GM19468 (cell line): ENCODE data around the gene PGC.

Source experiments
- ATAC-seq: cut with Tn5 transposase; IDR thresholded peaks from one replicate; pipeline ENCODE4 v1.9.1; 2021; ENCODE audit warnings: mild to moderate bottlenecking, moderate library complexity, moderate number of reproducible peaks; ENCODE audit not compliant: unreplicated experiment; ENCODE audit errors: extremely low read depth

PGC gene

DNA sequence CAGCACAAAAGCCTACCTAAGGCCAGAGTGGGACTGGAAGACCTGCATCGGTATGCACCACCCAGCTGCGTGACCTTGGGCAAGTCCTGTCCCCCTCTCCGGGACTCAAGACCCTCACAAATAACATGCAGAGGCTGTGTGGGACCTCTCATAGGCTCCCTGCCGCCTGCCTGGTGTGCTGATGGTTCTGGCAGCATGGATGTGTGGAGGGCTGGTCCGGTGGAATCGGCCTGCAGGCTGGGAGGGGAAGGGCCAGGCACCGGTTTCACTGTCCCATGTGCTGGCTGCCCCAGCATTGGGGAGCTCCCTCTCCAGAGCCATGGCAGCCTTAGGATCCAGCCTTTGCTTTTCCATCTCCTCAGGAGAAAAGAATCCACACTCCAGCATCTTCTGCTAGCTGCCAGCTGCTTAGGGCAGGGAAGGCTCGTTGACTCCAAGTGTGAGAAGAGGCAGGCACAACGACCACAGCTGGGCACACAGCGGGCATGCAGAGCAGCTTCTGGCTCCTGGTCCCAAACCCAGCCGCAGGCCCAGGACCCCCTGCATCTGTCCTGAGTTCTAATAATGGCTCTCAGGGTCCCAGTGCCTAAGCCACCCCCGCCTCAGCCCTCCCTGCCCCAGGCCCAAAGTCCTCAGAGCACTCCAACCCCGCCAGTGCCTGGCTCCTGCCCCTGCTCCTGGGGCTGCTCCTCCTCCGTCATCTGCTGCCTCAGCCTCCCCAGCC, 44.3 kb downstream of the PGC start:
- no peak for ATAC-seq

DNA sequence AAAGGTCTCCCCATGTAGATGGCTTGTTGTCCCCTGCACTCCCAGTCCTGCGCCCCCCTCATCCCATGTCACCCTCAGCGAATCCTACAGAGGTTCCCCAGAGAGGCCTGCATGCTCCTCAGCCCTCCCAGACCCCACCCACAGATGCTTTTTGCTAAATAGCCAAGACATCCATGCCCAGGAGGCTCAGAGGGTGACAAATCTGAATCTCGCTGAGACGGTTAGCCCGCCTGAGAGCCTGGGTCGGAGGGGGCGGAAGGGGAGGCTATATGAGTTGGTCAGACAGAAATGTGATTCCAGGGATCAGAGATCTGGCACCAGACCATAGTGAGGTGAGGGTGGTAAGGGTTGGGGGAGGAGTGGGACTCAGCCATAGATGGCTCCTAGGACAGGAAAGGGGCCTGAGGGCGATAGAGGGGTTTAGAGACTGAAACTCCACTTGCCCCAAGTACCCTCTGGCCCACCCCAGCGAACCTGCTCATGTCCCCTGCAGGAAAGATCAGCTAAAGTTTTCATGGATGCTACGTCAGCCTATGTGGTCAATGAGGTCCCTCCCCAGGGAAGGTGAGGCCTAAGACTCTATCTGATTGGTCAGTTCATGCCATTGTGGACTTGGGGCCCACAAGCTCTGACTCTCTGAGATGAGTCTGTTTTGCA, 45.0 kb downstream of the PGC start:
- ATAC-seq, result no peak

DNA sequence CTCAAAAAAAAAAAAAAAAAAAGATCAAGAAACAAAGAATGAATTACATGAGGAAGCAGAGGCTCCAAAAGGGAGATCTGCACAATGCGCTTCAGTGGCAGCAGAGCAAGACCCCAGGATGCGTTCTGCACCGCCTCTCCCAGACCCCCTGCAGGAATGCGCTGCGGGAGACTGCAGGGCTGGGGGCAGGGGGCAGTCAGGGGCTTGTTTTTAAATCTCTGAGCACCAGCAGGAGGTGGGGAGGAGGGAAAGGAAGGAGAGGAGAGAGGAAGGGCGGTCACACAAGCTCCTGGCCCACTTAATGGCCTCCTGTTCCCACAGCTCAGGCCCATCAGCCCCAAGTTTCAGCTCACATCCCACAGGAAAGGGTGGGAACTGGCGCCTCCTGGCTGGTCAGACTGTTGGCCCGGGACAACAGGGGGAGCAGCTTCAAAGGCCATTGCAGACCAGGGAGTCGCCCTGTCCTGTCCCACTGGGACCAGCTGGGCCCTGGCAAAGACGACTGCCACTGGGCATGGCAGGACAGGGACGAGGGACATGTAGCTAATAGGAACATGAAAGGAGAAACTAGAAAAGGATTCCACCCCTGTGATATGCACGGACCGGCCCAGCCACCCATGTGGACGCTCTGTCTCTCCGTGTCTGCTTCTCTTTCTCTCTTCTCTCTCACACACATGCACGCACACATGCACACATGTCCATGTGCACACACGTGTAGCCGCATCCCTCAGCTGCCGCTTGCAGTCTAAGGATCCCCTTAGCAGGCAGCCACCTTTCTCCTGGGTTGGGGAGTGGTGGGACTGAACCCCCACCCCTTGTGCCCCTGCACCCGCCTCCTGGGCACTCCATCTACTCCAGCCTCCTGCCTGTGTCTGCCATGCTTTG, 46.5 kb downstream of the PGC start:
- ATAC-seq, result no peak

DNA sequence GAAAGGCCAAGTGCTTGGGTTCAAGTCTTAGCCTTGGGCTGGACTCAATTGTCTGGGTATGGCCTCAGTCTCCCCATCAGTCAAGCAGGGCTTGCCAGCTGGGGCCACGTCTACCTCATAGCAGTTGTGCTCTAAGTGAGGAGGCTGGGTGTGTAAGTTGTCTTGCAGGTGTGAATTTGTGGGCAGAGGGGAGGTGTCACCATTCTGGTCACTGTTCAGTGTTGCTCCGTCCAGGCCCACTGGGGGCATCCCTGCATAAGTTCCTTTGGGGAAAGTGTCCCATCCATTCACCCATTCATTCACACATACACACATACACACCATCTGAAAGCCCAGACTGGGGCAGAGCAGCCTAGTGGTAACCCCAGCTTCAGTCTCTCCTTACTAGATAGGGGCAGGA, 48.1 kb downstream of the PGC start:
- no peak for ATAC-seq

DNA sequence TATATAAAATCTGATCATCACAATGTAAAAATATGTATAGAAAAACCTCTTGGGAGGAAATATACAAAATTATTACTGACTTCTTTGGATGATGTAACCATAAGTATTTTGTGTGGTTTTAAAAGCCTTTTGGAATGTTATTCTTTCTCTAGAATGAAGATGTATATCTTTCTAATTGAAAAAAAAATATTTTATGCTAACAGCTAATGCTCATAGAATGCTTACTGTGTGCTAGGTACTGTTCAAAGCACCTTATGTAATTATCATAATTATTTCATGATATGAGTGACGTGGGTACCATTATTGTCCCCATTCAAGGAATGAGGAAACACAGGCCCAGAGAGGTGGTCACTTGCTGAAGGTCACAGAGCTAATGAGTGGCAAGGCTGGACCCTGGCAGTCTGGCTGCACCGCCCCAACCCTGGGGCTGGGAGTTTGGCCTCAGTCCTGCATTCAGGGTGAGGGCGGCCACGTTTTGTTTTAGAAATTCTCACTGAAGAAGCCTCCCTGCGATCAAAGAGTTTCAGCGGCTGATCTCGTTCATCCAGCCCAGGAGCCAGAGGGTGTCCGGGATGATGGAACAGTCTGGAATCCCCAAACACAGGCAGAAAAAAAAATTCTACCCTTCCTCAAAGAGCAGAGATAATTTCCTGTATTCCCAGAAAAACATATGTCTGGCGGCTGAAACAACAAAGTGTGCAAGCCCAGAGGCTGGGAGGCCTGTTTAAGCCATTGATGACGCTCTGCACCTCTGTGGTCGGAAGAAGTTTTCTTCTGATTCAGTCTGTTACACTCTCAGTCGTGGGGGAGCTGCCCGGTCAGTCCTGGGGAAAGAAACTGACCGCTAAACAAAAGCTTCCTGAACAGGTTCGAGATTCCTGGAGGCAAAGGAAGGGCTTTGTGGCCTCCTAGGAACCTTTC, 49.1 kb downstream of the PGC start:
- ATAC-seq, result no peak

DNA sequence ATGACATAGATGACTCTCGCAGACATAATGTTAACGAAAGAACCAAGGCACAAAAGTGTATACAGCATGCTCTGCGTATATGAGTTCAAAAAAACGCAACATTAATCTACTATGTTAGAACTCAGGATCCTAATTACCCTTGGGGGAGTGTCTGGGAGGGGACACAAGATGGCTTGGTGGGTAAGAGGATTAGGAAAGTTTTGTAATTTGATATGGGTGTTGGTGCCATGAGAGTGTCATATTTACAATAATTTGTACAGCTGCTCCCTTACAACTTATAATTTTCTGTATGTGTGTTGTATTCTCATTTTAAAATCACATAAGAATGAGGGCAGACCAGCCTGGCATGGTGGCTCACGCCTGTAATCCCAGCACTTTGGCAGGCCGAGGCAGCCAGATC, 50.4 kb downstream of the PGC start:
- no peak for ATAC-seq

DNA sequence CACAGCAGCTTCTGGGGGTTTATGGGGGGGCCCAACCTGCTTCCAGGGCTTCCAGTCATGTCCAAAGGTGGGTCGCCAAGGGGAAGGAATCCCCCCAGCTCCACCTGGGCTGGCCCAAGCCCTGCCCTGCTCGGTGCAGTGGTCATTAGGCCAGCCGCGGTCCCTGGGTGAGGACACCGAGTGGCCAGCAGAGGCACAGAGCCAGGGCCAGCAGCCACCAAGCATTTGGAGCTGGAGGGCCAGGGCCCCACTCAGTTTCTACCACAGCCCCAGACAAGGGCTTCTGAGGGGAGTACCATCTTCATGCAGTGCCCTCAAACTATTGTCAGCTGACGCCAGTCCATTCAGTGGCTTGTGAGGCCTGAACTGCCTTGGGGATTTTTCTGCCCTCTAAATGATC, 51.4 kb downstream of the PGC start:
- ATAC-seq, result no peak

DNA sequence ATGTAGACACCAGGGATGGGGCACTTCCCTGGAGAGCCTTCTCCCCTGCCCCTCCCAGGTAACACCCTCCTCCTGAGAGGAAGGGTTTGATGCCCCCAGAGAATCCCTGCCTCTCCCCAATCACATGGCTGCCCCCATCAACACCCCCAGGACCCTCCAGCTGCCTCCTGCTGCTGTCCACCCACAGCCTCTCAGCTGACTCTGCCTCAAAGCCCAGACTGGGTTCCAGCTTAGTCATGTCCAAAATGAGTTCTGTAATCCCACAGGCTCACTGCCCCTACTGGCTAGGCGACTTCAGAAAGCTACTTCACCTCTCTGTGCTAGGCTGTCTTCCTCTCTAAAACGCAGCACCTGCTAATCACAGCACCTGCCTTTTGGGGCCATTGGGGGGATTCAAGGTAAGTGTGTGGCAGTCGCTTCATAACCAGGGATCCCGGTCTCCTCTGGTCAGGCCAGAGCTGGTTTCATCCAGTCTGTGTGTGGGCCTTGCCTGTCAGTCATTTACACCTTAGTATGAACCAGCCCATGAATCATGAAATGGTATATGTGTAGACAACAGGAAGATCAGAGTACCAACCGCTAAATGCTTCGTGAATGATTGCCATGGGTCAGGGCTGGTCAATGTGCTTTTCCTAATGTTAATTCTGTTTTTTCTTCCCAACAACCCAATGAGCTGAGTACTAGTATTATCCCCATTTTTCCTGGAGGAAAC, 52.2 kb downstream of the PGC start:
- ATAC-seq, result no peak

DNA sequence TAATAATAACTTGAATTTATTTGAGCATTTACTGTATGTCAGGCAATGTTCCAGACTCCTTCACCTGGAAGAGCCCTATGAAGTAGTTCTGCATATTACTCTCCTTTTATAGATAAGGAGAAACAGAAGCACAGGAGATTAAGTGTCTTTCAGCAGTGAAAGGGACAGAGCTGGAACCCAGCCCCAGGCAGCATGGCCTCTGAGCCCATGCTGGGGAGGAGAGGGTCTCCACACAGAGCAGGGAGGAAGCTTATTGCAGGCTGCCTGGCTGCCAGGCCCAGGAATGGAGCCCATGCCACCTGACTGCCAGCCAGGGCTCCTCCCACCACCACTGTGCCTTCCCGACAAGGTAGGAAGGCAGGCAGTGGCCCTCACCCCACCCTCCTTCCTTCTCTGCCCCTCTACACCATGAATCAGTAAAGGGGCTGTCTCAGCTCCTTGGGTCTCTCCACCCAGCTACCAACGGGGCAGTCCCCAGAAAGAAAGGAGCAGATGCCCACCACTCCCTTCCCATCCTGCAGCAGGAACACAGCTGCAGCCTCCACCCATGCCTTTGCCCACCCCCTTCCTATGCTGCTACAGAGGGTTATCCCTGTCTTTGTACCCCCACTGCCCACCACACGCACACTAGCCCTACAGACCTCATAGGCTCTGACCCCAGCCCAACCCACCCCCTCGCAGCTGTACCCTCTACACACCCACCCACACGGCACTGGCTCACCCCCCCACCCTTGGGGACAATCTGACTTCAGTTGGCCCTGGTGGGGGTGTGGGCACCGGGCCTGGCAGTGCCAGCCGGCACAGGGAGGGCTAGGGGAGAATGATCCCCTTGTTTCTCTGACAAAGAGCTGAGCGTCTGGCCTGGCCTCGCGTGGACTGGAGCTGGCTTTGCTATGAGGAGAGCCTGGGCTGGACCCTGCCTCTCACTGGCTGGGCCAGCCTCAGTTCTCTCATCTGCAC, 53.6 kb downstream of the PGC start:
- no peak for ATAC-seq

DNA sequence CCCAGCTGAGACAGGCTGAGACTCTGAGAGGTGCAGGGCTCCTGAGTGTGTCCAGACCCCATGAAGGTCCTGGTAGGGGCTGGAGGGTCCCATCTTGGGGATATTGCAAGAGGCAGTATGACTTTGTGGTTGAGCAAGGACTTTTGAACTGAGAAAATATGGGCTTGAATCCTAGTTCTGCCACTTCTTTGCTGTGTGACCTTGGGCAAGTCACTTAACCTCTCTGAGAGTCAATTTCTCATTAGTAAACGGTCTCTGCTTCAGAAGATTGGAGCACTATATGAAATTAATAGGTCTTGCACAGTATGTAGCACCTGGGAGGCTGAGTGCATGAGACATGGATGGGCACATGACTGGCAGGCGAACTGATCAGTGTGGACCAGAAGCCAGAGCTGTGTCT, 54.5 kb downstream of the PGC start:
- no peak for ATAC-seq

DNA sequence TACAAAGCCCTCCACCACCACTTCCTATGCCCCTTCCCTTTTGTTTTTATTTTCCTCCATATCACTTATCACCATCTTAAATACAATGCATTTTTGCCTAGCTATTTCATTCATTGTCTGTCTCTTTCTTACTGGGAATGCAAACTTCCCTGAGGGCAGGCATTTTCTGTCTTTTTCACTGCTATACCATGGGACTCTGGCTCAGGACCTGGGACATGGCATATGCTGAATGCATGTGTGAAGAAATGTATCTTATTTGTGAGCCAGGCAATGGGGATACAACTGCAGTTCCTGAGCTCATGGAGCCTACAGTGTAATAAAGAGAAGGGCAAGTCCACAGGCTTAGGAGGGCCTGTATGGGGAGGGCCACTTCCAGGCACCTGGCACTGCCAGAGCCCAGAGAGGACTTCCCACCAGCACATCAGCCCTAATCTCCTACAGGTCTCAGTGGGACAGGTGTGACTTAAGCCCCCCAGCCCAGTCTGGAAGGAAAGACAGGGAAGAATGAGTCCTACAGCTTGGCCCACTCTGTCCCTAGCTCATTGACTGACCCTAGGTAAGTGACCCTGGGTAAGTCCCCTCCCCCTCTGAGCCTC, 55.0 kb downstream of the PGC start:
- no peak for ATAC-seq

DNA sequence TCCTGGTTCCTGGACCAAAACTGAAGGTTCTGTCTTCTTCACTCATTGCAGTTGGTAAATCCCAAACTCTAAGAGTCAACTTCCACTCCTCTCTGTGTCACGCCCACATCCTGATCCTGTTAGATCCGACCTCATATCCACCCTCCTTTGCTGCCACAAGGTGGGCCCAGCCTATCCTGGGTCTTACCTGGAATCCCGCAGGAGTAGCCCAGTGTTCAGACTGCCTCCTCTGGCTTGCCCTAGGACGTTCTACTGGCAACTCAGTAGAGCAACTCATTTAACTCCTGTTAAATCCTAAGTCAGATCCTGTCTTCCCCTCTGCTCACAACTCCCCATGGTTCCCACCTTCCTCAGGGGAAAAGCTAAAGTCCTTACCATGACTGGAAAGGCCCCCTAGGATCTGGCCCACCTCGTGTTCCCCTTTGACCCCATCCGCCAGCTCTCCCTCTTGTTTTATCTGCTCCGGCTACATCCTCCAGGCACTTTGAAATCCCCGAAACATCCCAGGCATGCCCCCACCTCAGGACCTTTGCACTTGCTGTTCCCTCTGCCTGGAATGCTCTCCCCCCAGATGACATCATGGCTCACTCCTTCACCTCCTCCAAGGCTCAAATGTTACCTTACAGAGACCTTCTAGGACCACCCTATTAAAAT, 55.6 kb downstream of the PGC start:
- no peak for ATAC-seq

DNA sequence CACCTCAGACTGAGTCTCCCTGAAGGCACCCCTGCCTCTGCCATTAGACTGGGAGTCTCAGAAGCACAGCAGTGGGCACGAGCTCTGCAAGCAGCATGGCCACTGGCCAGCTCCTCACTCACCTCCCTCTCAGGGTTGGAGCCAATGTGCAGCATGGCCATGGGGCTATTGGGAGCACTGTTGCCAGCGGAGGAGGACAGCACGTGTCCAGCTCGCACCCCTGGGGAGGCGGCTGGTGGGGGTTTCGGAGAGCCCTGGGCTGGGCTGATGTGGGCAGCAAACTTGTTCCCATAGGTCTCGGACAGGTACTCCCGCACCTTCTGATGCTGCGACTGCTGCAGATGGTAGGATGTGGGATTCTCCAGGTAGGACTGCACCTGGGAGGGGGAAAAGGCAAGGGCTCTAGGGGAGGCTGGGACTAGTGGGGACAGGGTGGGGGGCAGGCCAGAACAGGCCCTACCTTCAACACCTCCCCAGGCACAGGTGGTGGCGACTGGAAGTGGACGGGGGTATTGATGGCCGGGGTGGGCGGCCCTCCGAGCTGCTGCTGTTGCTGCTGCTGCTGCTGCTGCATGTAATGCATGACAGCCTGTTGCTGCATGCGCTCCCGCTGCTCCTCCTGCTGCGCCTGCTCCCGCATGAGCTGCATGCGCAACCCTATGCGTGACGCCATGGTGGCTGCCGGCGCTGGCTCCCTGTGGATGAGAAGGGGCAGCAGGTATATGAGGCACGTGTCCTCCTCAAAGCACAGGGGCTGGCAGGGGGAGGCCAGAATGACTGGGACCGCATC, 56.5 kb downstream of the PGC start:
- no peak for ATAC-seq

DNA sequence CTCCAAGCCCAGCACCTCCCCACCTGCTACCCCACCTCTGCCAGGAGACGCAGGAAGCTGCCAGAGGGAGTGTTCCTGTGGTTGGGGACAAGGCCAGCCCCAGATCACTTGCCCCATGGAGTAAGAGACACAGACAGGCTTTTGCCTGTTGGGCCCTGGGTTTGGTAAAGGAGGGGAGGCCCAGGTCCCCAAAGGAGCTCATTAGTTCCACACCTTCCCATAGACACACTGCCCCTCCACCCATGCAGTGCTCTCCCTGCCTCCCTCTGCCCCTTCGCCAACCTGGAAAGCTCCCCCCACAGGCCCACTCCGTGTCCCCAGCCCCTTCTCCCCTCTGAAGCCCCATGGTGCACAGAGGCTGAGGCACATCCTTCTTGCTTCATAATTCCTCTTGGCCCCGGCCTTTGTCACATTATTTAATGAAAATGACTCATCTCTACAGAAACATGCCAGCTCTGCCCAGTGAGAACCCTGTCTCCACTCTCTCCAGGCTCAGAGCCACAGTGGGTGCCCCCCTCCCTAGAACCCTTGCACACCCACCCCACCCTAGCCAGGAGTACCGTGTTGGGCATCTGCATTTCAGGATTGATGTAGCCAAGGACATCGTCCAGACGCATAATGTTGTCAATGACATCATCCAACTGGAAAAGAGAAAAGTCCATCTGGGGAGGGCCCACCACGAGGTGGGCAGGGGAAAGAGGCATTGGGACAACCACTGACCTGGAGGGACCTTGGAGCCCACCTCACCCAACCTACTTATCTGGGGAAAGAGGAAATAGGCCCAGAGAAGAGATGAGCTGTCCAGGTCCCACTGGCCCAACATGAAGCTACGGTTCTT, 57.8 kb downstream of the PGC start:
- no peak for ATAC-seq

DNA sequence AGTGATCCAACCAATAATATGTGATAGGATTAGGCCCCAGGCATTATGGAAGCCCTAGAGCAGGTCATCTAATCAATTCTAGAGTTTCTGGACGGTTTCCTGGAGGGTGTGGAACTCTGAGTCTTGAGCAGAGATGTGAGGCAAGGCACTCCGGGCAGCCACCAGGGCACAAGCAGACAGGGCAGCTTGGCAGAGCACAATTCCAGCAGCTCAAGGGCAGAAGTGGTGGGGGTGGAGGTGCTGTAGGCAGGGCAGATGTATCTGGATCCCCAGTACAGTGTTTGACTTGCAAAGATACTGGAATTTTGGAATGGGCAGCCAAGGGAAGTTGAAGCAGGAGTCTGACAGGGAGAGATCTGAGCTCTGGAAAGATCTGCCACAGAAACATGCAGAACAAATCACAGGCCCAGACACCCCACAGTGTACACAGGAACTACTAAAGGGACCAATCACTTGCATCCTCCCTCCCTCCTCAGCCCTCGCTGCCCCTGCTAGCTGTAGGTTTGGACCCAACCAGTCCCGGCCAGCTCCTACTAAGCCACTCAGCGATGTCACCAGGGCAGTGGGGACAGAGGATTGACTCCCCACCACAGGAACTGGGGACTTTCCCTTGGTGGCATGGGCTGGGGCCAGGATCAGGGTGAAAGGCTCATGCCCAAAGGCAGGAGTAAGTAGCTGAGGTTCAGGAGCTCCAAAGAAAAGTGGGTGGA, 58.8 kb downstream of the PGC start:
- ATAC-seq, result no peak
